Lower leg skin (tissue), 4 donors: ENCODE results near the gene KCTD16. TPM values are rescaled to one million over a fixed set of nuclear protein-coding genes. Genes with fewer than 3 reads are reported as not detected.

ENCODE experiments used
- DNase-seq, 2 donors: peaks; one replicate each; pipeline ENCODE4 v3.0.0-alpha.2; 2019; ENCODE audit warnings: low spot score in 2 of 2
- H3K4me3 ChIP-seq: fragments of 200-600 bp; sonication (generic); 2 replicates; pipeline ENCODE4 v1.5.1; 2017; ENCODE audit warnings: mild to moderate bottlenecking, low read depth; ENCODE audit not compliant: poor library complexity, severe bottlenecking
- POLR2A ChIP-seq, 2 donors: fragments of 450-650 bp; IDR thresholded peaks; one replicate each; pipeline ENCODE4 v1.6.1; 2016 to 2017; ENCODE audit warnings: antibody characterized with exemption in 2 of 2, mild to moderate bottlenecking in 1 of 2, moderate library complexity in 1 of 2
- WGBS, 2 donors: methylation state at CpG; one replicate each; pipeline ENCODE4 v1.1.5; 2018; 5-methylcytosine and 5-hydroxymethylcytosine counted together
- intact Hi-C: fragments of 100-400 bp; cut with DNase I; formaldehyde crosslinking; loops from one replicate; pipeline ENCODE4 v1.15.0; 2023; ENCODE audit warnings: low total_unique reads
- total RNA-seq, 4 donors: library from RNA; depleted of rRNA; stranded (reverse); fragments of >200 nt; gene quantifications; one replicate each; pipeline ENCODE4 v1.1.0, GENCODE V29; 2016
- TF ChIP-seq, protein P1 (sequence below), 3 donors: fragments of 450-650 bp; IDR thresholded peaks; one replicate each; pipeline ENCODE4 v1.5.1; 2016; ENCODE audit warnings: antibody characterized with exemption in 3 of 3, mild to moderate bottlenecking in 3 of 3, moderate library complexity in 2 of 3

Gene KCTD16
- total RNA-seq, 4 donors from 2014 or later, result not detected

DNA sequence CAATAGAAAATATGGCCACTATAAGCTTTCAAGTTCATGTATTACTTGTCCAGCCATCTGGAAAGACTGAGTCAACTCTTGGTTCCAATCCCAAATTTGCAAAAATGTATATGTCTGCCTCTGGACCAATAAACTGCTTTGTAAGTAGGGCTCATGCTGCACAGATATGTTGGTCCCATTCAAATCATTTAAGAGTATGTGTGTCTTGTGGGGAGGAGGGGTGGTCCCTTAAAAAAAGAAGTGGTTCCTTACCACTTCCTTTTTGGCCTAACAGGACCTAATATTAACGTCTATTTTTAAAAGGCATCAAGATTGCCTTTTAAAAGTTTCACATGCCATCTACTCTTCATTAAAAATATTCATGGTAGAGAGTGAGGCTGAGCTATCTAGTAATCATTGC is 214.9 kb downstream of the KCTD16 start:
- DNase-seq, result no peak
- H3K4me3 ChIP-seq, result no peak overlapping the region
- TF ChIP-seq, protein P1, sequence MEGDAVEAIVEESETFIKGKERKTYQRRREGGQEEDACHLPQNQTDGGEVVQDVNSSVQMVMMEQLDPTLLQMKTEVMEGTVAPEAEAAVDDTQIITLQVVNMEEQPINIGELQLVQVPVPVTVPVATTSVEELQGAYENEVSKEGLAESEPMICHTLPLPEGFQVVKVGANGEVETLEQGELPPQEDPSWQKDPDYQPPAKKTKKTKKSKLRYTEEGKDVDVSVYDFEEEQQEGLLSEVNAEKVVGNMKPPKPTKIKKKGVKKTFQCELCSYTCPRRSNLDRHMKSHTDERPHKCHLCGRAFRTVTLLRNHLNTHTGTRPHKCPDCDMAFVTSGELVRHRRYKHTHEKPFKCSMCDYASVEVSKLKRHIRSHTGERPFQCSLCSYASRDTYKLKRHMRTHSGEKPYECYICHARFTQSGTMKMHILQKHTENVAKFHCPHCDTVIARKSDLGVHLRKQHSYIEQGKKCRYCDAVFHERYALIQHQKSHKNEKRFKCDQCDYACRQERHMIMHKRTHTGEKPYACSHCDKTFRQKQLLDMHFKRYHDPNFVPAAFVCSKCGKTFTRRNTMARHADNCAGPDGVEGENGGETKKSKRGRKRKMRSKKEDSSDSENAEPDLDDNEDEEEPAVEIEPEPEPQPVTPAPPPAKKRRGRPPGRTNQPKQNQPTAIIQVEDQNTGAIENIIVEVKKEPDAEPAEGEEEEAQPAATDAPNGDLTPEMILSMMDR (IDR thresholded peaks at IDR 0.05), result no peak
- TF ChIP-seq POLR2A (IDR thresholded peaks at IDR 0.05), result no peak
- intact Hi-C loops, result no loop called here
- WGBS, 2 donors, result 54 to 60% methylated on average over 1 of the region's 1 CpG

DNA sequence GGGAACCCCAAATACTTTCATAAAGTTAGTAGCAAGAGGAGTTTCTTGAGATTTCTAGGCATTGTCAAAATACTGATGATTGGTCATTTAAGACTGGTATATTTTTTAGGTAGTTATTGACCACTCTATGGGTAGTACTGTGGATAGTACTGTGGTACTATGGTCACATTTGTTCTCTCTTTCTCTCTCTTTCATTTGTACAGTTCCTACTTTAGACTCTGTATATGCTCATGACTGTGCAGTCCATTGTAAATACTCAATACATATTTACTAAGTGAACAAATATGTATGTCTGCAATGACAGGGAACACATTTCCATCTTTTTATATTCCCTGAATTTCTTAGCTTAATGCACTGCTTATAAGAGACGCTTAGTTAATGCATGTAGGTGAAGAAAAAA is 215.6 kb downstream of the KCTD16 start:
- intact Hi-C loops, result no loop called here
- no peak overlapping the region for H3K4me3 ChIP-seq
- TF ChIP-seq, protein P1 (IDR thresholded peaks at IDR 0.05), result no peak
- no peak for TF ChIP-seq POLR2A (IDR thresholded peaks at IDR 0.05)
- DNase-seq, result no peak
- WGBS, 2 donors, result 84 to 89% methylated on average over 1 of the region's 1 CpG

DNA sequence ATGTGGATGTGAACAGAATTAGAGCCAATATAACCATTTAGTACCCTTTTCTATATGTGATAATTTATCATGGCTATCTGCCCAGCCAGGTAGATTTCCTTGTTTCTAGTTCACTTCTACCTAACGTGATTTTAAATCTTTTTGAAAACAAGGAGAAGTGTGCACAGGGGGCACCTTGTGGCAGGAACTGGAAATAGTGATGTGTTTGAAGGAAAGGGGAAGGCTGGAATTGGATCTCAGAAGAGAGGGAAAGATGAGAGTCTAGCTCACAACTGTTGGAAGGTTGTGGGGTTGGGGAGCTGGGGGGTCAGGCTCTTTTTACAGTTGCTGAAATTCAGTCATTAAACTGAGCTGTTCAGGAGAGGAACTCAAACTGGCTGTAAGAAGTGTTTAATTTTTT is 219.5 kb downstream of the KCTD16 start:
- DNase-seq, result no peak
- no peak overlapping the region for H3K4me3 ChIP-seq
- WGBS, 2 donors, result 8 to 13% methylated on average over 1 of the region's 1 CpG
- intact Hi-C loops, result no loop called here
- TF ChIP-seq POLR2A (IDR thresholded peaks at IDR 0.05), result no peak

DNA sequence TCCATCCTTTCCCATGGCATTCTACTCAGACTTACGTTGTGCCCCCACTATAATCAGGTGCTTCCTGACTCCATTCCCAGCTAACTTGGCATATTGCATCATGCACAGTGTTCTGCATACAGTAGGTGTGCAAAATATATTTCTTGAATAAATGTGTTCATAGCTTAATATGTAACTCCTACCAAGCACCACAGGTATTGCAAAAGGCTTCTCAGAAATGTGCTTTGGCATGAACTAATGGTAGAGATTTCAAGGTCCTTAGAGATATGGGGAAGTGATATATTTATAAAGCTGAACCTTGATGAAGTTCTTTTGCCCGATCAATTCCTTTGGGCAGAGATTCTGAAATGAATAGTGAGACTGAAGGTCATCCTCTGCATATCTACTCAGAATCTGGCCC is 220.4 kb downstream of the KCTD16 start:
- TF ChIP-seq POLR2A (IDR thresholded peaks at IDR 0.05), result no peak
- TF ChIP-seq, protein P1 (IDR thresholded peaks at IDR 0.05), result no peak
- no peak overlapping the region for H3K4me3 ChIP-seq
- DNase-seq, result no peak
- WGBS, 2 donors, result 76 to 84% methylated on average over 2 of the region's 2 CpGs
- intact Hi-C loops, result no loop called here

DNA sequence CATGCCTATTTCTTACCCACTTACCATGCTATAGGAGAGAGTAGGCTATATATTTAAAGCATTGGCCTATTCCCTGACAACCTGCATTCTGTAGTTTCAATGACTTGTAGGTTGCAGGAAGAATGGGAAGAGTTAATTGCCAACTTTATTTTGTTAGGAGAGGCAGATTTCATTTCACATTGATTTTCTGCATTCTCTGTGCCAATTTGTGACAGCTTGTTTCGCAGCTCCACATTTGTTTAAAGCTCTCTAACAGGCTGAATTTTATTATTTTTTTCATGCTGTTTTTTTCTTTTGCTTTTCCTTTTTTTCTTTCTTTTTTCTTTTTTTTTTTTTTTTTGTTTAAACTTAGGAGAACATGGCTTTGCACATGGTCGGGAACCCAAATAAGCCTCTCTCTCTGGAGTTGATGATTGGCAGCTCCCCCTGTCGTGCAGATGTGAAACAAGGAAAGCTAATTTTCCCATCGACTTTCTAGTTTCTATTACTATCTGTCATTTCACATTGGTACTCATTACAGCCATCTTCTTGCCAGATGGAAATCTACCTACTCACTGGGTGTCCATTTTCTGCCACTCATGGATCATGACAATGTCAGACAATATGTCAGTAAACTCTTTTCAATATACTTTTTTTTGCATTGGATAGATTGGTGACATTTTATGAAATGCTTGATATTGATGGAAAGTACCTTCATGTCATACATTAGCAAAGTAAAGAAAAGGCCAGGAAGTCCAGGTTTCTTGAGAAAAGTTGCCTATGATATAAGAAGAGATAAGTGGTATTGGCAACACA is 223.2 kb downstream of the KCTD16 start:
- TF ChIP-seq, protein P1 (IDR thresholded peaks at IDR 0.05), result no peak
- no peak for TF ChIP-seq POLR2A (IDR thresholded peaks at IDR 0.05)
- H3K4me3 ChIP-seq, result no peak overlapping the region
- WGBS, 2 donors, result 67 to 70% methylated on average over 4 of the region's 4 CpGs
- intact Hi-C loops, result no loop called here
- DNase-seq, result no peak

DNA sequence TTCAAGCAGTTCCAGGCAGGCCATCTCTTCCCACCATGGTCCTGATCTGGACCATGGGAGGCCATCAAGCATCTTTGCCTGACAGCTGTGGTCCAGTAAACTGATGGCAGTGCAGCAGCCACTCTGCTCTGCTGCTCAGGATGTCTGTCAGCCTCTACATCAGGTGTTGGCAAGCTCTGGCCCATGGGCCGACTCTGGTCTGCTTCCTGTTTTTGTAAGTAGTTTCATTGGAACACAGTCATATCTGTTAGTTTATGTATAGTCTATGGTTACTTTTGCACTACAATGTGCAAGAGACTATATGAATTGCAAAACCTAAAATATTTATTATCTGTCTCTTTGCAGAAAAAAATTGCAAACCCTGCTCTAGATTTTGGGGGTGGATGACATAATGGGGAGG is 225.0 kb downstream of the KCTD16 start:
- DNase-seq, result no peak
- 39 to 59% methylated on average over 1 of the region's 1 CpG for WGBS, 2 donors
- intact Hi-C loops, result no loop called here
- no peak overlapping the region for H3K4me3 ChIP-seq
- TF ChIP-seq, protein P1 (IDR thresholded peaks at IDR 0.05), result no peak
- TF ChIP-seq POLR2A (IDR thresholded peaks at IDR 0.05), result no peak
